ENCODE data around the gene UTP18.
"Not testable (repeated sequence)": the region's sequence is repeated elsewhere in the genome, so short reads cannot be mapped to it uniquely, and the experiment has no call there.

UTP18 gene

GRCh38 chr17:51257150-51258081 is 2.9 kb upstream of the UTP18 start:
- DNase-seq (ENCODE audit: extremely low spot score, insufficient read length, low read depth), result no peak

DNA sequence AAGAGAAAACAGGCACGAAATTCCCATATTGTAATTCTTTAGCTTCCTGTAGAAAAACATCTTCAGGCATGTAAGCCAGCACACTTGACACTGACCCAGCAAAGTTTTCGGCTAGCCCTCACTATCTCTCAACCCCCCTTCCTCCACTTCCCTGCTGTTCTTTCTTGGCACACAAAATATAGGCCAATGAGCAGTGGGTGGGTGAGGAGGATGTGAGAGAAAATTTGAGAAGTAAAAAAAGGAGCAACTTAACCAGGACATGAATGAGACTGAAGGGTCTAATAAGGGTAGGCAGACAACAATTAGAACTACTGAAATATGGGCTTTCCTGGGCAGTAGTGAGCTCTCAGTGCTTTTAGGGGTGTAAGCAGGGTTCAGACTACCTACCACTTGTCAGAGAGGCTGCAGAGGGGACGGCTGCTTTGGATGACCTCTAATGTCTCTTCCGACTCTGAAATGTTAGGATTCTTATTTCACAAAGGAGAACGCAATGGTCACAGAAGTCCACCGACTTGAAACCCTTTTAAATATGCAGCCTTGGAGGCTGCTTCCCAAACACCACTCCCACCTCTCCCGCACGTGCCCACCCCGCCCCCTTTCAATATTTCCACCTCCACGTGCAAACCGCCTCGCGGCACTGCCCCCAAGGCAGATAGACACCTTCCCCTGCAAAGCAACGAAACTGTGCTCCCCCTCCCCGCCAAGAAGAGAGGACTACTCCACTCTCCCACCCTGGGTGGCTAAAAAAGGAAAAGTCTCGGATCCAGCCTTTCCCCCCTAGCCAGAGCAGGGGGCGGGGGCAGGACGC is 1.4 kb upstream of the UTP18 start:
- FAIRE-seq, result no peak
- no peak for DNase-seq (ENCODE audit: extremely low spot score, insufficient read length, low read depth)

More at GRCh38 chr17:51257150-51258081, 2.9 kb upstream of the UTP18 start:
- no peak for FAIRE-seq

DNA sequence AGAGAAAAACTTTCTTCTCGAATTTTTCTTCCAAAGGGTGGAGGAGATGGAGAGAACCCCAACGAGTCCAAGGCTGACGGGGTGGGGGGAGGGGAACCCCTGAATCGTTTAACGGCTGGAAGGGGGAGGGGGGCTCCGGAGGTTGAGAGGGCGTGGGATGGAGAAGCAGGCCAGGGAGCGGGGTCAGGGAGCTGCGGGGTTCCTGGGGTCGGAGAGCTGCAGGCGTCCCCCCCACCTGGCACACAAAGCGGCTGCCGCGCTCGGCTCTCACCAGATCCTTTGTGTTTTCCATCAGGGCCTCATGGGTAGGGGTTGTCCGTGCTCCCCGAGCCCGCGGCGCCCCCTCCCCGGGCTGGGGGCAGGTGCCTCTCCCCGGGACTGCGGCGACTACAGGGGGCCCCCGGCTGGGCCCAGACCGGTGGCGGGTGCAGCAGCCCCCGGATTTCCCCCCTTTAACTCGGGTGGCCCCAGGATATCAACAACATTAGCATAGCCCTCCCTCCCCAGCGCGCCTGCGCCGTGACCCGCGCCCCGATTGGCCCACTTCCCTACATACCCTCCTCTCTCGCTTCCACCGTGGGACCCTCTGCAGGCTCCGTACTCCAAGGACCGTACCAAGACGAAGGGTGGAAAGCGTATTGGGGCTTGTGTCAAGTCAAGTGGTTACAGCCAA is 646 bp upstream of the UTP18 start, which contains the start of gene MBTD1:
MBTD1 (minus strand) TSS at position 486 of the 673 bp plus-strand sequence. CDS start 34,888 bp downstream, outside the sequence.
- DNase-seq (ENCODE audit: extremely low spot score, insufficient read length, low read depth) (peak; percentile 95), FAIRE-seq (peak; percentile 95)

GRCh38 chr17:51261024-51261963 is 948 bp downstream of the UTP18 start:
- peak; percentile 31 for FAIRE-seq
- DNase-seq (ENCODE audit: extremely low spot score, insufficient read length, low read depth), result no peak

GRCh38 chr17:51263006-51263405 is 2.7 kb downstream of the UTP18 start:
- DNase-seq (ENCODE audit: extremely low spot score, insufficient read length, low read depth) (no peak), FAIRE-seq (no peak)

- not testable (repeated sequence) for DNase-seq (ENCODE audit: extremely low spot score, insufficient read length, low read depth)
These were observed 4.1 kb downstream of the UTP18 start for GRCh38 chr17:51264466-51264865.

GRCh38 chr17:51269991-51270390 is 9.6 kb downstream of the UTP18 start:
- no peak for FAIRE-seq
- DNase-seq (ENCODE audit: extremely low spot score, insufficient read length, low read depth), result no peak

More at GRCh38 chr17:51264466-51264865, 4.1 kb downstream of the UTP18 start:
- FAIRE-seq, result not testable (repeated sequence)

GRCh38 chr17:51270636-51271035 is 10.3 kb downstream of the UTP18 start:
- FAIRE-seq, result no peak
- no peak for DNase-seq (ENCODE audit: extremely low spot score, insufficient read length, low read depth)

- FAIRE-seq (no peak), DNase-seq (ENCODE audit: extremely low spot score, insufficient read length, low read depth) (no peak)
These were observed 12.5 kb downstream of the UTP18 start for GRCh38 chr17:51272812-51273211.

DNA sequence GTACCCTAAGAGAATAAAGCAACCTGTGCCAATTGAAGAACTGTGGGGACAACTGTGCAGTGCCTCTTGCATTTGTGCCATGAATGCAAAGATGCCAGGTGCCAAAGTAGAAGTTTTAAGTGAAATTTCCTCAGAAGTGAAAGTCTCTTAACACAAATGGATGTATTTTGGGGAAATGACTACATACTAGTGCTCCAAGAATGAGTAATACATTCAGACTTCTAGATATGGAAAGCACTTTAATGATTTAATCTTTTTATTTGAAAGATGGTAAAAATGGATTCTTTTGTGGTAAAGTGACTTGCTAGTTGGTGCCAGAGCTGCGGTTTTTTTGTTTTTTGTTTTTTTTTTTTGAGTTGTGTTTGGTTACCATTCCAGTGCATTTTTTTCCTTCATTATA is 15.0 kb downstream of the UTP18 start:
- DNase-seq (ENCODE audit: extremely low spot score, insufficient read length, low read depth), result no peak
- no peak for FAIRE-seq

GRCh38 chr17:51279183-51279582 is 18.8 kb downstream of the UTP18 start:
- FAIRE-seq, result no peak

DNA sequence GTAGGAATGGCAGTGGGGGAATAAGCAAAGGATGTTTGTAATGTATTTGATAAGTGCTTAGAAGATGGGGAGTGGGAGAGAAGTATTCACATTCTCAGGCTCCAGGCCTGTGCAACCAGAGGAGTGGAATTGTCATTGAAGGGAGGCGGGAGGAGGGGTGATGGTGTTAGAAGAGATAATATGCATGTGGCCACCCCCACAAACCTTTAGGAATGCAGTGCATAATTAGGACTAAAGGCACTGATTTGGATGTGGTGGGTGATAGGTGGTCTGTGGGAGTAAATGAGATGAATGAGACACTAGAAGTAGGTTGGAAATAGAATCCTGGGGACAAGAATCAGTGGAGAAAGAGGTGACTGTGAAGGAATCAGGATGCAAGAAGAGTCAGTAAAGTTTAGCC is 27.1 kb downstream of the UTP18 start:
- FAIRE-seq, result no peak

More at GRCh38 chr17:51279183-51279582, 18.8 kb downstream of the UTP18 start:
- no peak for DNase-seq (ENCODE audit: extremely low spot score, insufficient read length, low read depth)

DNA sequence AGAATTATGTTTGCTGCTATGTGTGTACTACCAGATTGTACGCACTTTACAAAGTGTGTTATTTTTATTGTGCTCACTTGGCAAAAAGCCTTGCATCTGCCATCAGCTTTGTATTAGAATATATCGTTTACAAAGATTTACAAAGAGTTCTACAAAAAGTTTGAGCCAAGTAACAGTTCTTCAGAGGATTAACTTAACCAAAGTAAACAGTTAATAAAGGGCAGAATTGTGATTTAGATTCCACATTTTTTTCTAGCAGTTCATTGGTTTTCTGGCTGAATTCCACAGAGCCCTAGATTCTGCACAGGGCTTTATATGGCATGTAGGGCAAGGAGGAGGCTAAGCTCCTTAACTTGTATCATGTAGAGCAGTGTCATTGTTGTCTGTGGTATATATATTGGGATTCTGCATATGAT is 29.4 kb downstream of the UTP18 start:
- FAIRE-seq (no peak), DNase-seq (ENCODE audit: extremely low spot score, insufficient read length, low read depth) (no peak)

More for the DNA sequence above, 27.1 kb downstream of the UTP18 start:
- no peak for DNase-seq (ENCODE audit: extremely low spot score, insufficient read length, low read depth)

- not testable (repeated sequence) for DNase-seq (ENCODE audit: extremely low spot score, insufficient read length, low read depth)
These were observed 34.0 kb downstream of the UTP18 start for GRCh38 chr17:51294338-51294737.

DNA sequence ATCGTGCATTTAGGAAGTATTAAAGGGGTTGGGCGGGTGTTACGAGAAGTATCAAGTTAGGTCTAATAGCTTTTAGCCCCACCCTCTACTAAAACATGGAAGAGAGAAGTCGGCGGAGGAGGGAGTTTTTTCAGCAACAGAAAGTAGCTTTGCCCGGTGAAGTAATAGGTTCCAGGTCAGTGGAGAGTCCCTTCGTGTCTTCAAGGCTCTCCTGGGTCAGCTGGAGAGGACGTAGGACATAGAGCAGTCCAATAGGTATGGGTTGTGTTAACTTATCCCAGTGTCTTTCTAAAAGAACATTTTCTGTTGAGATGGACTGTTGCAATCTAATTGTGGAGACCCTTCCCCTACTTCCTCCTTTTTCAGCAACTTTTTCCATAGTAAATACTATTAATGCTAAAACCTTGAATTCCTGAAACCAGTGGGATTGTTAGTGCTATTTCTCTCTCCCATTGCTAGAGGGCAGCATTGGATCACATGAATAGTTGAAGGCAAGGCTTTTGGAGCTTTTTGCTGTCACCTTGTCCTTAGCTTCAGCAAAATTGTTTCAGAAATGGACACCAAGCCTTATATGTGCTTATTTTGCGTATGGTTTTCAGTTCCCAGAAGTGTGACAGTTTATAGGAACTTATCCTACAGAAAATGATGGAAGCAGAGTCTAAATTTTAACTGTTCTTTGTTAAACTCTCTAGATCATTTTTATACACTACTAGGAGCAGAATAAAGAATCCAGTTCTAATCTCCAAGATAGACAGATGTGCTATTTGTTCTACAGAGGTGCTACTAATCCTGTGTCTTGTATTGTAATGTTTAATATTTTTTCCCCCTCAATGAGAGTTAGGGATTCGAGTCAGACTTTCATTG is 38.4 kb downstream of the UTP18 start:
- peak; percentile 33 for FAIRE-seq

More at GRCh38 chr17:51294338-51294737, 34.0 kb downstream of the UTP18 start:
- FAIRE-seq, result not testable (repeated sequence)

GRCh38 chr17:51299859-51300258 is 39.5 kb downstream of the UTP18 start:
- FAIRE-seq (no peak), DNase-seq (ENCODE audit: extremely low spot score, insufficient read length, low read depth) (no peak)

More for the DNA sequence above, 38.4 kb downstream of the UTP18 start:
- DNase-seq (ENCODE audit: extremely low spot score, insufficient read length, low read depth), result no peak

- FAIRE-seq, result no peak
- no peak for DNase-seq (ENCODE audit: extremely low spot score, insufficient read length, low read depth)
These were observed 44.8 kb downstream of the UTP18 start for GRCh38 chr17:51305182-51305581.

GRCh38 chr17:51312003-51312402 is 51.7 kb downstream of the UTP18 start:
- not testable (repeated sequence) for DNase-seq (ENCODE audit: extremely low spot score, insufficient read length, low read depth); FAIRE-seq

Data from GM18507 (cell line).